MCF 10A (cell line): ENCODE results near the gene PLK2. TPM values are rescaled to one million over a fixed set of nuclear protein-coding genes. Genes with fewer than 3 reads are reported as not detected.
A peak's percentile ranks its signal among the peaks of the same experiment; 100 is the strongest.

Experiments
- Bru-seq: library from RNA; stranded (reverse); fragments of 400-500 nt; gene quantifications from one replicate; lab custom pipeline; 2021; lab: Mats Ljungman, UMichigan
- BruChase-seq, 2 experiments: library from RNA; stranded (reverse); fragments of 400-500 nt; gene quantifications; one replicate each; lab custom pipeline; 2021; lab: Mats Ljungman, UMichigan
- BruUV-seq: library from RNA; stranded (reverse); fragments of 400-500 nt; replicated peaks from 2 replicates; lab custom pipeline; 2021; lab: Mats Ljungman, UMichigan
- CTCF ChIA-PET: fragments of 300-600 bp; sonication (Branson Sonifier 250); formaldehyde crosslinking; extraction: SDS; loops from one replicate; lab custom pipeline; 2021; ENCODE audit warnings: antibody characterized with exemption, inconsistent platforms; lab: Yijun Ruan, JAX
- POLR2A ChIA-PET: fragments of 300-600, 350-650 bp; sonication (Branson Sonifier 250); formaldehyde crosslinking; extraction: SDS; loops from one replicate; lab custom pipeline; 2020; ENCODE audit warnings: antibody characterized with exemption, inconsistent platforms; lab: Yijun Ruan, JAX
- DNase-seq: peaks from one replicate; pipeline ENCODE4 v3.0.0-alpha.2; 2018; ENCODE audit not compliant: unreplicated experiment
- H3K27ac Mint-ChIP-seq: one replicate; pipeline ENCODE4 v1.8.0; 2022; ENCODE audit warnings: mild to moderate bottlenecking, low read depth, mixed read lengths; ENCODE audit not compliant: unreplicated experiment
- H3K27me3 Mint-ChIP-seq: one replicate; pipeline ENCODE4 v1.8.0; 2022; ENCODE audit warnings: mixed read lengths; ENCODE audit not compliant: insufficient read depth, unreplicated experiment
- H3K36me3 Mint-ChIP-seq: one replicate; pipeline ENCODE4 v1.8.0; 2022; ENCODE audit warnings: mild to moderate bottlenecking, moderate library complexity, mixed read lengths; ENCODE audit not compliant: insufficient read depth, unreplicated experiment
- H3K4me1 Mint-ChIP-seq: one replicate; pipeline ENCODE4 v1.8.0; 2022; ENCODE audit warnings: mixed read lengths; ENCODE audit not compliant: insufficient read depth, unreplicated experiment
- H3K4me3 Mint-ChIP-seq: one replicate; pipeline ENCODE4 v1.8.0; 2022; ENCODE audit warnings: mild to moderate bottlenecking, moderate library complexity, mixed read lengths; ENCODE audit not compliant: unreplicated experiment
- H3K9me3 Mint-ChIP-seq: one replicate; pipeline ENCODE4 v1.8.0; 2022; ENCODE audit warnings: mixed read lengths; ENCODE audit not compliant: unreplicated experiment
- intact Hi-C: fragments of 100-400 bp; cut with micrococcal nuclease; formaldehyde crosslinking; loops from 2 replicates; pipeline ENCODE4 v1.14.1; 2022
- long read RNA-seq: library from polyadenylated mRNA; stranded (forward); transcript quantifications from one replicate; pipeline ENCODE4 v2.0.0, GENCODE V29; 2022
- total RNA-seq: library from RNA; stranded (reverse); gene quantifications from 2 replicates; pipeline ENCODE4 v1.2.3, GENCODE V29; 2022
- TF ChIP-seq, protein P1 (sequence below): fragments of 200-600 bp; IDR thresholded peaks from one replicate; pipeline ENCODE4 v1.8.0; 2022; ENCODE audit warnings: antibody characterized with exemption, mild to moderate bottlenecking; ENCODE audit not compliant: unreplicated experiment

The PLK2 gene
- total RNA-seq (38.3 and 55.1 TPM in 2 replicates), Bru-seq, nascent RNA (percentile 98 among the genes with signal in this experiment), BruChase-seq, experiment 1, labeled RNA remaining after a 6-hour chase (percentile 73 among the genes with signal in this experiment), BruChase-seq, experiment 2, labeled RNA remaining after a 2-hour chase (percentile 93 among the genes with signal in this experiment)
- long read RNA-seq, transcript PLK2-201 (14 exons, 2,960 nt) = major isoform, 164 of 191 reads
- long read RNA-seq, partial matches to known transcripts = 5 of 191 reads
- long read RNA-seq, other reads (novel, unspliced or antisense) = 21 of 191 reads

DNA sequence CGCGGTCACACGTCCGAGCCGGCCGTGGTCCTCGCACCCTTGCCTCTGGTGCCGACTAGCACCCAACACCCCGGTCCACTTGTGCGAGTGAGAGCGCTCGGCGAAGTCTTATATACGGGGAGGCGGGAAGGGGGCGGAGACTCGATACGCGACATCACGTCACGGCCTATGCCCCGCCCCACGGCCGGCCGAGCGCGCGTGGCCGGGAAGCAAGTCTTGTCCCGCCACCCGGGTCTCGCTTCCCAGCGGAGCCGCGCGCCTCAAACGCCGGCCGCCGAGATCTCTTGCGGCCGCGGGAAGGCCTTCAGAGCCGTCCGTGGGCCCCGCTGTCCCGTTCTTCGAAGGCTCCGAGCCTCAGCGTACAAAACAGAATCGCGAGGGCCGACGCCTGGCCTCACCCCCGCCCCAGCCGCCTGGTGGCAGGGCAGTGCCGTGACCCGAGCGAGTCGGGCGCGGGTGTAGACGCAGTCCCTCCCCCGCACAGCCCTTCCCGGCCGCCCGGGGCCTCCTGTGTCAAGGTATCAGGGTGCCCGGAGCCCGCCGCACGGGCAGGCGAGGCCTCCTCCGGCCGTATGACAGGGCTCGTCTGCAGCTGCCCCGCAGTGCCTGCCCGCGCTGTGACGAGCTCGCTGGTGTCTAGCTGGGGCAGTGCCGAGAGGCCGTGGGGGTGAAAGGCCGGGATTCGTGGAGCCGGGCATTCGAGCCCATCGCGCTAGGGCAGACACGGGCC is at the start of gene PLK2:
Gene PLK2 (minus strand): TSS at position 85 of the 730 bp plus-strand sequence. CDS start 127 bp downstream, outside the sequence.
- peak; percentile 90 for DNase-seq
- intact Hi-C loops = loop anchor here (1.0 to 5.0 kb wide), 5 partner anchors 272 to 1558 kb away; no protein-coding TSS in a partner anchor
- TSS peak; percentile 36 for BruUV-seq
- CTCF ChIA-PET = interaction anchor here (0.6 to 6.7 kb wide), 64 partner anchors 10 to 1166 kb away, joined by 3 to 215 read pairs (median 4); no protein-coding TSS in a partner anchor
- peak within 1 kb of the TSS; percentile 92 for H3K4me3 Mint-ChIP-seq
- no peaks in the 10 kb centered on the region for H3K9me3 Mint-ChIP-seq
- H3K36me3 Mint-ChIP-seq = peaks cover 54% of the 10 kb centered on the region
- TF ChIP-seq, protein P1, sequence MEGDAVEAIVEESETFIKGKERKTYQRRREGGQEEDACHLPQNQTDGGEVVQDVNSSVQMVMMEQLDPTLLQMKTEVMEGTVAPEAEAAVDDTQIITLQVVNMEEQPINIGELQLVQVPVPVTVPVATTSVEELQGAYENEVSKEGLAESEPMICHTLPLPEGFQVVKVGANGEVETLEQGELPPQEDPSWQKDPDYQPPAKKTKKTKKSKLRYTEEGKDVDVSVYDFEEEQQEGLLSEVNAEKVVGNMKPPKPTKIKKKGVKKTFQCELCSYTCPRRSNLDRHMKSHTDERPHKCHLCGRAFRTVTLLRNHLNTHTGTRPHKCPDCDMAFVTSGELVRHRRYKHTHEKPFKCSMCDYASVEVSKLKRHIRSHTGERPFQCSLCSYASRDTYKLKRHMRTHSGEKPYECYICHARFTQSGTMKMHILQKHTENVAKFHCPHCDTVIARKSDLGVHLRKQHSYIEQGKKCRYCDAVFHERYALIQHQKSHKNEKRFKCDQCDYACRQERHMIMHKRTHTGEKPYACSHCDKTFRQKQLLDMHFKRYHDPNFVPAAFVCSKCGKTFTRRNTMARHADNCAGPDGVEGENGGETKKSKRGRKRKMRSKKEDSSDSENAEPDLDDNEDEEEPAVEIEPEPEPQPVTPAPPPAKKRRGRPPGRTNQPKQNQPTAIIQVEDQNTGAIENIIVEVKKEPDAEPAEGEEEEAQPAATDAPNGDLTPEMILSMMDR = peak; percentile 66
- POLR2A ChIA-PET = interaction anchor here (0.6 to 5.5 kb wide), 53 partner anchors 10 to 1551 kb away, joined by 3 to 129 read pairs (median 5); partner anchors contain the start of gene SETD9
- no peaks in the 10 kb centered on the region for H3K27me3 Mint-ChIP-seq
- peak within 1 kb of the TSS; percentile 96 for H3K27ac Mint-ChIP-seq
- H3K4me1 Mint-ChIP-seq = peaks cover 33% of the 10 kb centered on the region

DNA sequence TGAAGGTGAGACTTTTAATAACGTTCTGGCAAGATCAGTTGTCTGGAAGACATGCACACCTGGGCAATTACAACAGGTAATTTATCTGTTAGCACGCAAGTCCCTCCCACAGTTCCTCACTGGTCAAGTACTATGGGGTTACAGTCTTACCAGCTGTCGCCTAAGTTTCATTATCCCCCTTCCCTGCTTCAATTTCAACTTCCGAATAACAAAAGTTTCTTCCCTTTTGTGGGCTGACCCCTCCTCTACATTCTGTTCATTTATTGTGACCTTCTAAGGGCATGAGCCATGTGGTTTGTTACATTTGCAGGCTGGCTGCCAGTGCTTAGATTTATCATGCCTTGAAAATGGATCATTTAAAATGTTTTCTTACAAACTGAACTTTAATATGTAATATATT is 47.8 kb upstream of the PLK2 start:
- Mint-ChIP-seq H3K27me3 (peaks cover 95% of the 10 kb centered on the region), H3K9me3 (no peaks in the 10 kb centered on the region), H3K4me3 (no peak overlapping the region), H3K27ac (no peak overlapping the region), H3K36me3 (no peaks in the 10 kb centered on the region), H3K4me1 (no peaks in the 10 kb centered on the region)
- no TSS peak for BruUV-seq
- TF ChIP-seq, protein P1 = no peak
- CTCF ChIA-PET = interaction anchor here (0.7 to 2.9 kb wide), 3 partner anchors 9 to 342 kb away, joined by 3 to 19 read pairs (median 9); no protein-coding TSS in a partner anchor
- intact Hi-C loops = loop anchor here (10.0 kb wide), 1 partner anchor 217 kb away; no protein-coding TSS in a partner anchor
- DNase-seq = no peak
- POLR2A ChIA-PET = interaction anchor here (0.7 kb wide), 1 partner anchor 707 kb away, joined by 3 read pairs; no protein-coding TSS in a partner anchor

DNA sequence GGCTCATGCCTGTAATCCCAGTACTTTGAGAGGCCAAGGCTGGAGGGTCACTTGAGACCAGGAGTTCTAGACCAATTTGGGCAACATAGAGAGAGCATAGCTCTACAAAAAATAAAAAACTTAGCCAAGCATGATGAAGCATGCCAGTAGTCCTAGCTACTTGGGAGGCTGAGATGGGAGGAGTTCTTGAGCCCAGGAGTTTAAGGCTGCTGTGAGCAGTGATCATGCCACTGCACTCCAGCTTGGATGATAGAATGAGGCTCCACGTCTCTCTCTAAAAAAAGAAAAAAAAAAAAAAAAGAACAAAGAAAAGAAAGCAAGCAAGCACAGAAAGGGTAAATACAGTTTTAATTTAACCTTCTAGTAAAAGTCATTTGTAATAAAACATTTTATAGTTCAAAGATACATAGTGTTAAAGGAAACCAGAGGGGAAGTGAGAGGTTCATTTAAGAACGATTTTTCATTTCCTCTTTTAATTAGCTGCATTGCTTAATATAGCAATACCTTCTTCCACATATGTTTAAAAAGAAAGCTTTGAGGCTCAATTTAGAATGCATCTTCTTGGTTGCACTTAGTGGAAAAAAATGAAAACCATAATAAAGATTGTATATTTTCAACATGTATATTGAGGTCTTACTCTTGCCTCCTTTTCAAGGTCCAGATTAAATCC is 46.2 kb upstream of the PLK2 start:
- Mint-ChIP-seq H3K9me3 (no peaks in the 10 kb centered on the region), H3K4me1 (no peaks in the 10 kb centered on the region), H3K27ac (no peak overlapping the region), H3K4me3 (no peak overlapping the region), H3K27me3 (peaks cover 94% of the 10 kb centered on the region), H3K36me3 (no peaks in the 10 kb centered on the region)
- intact Hi-C loops = loop anchor here (10.0 kb wide), 1 partner anchor 219 kb away; no protein-coding TSS in a partner anchor
- CTCF ChIA-PET = interaction anchor here (0.6 to 2.9 kb wide), 4 partner anchors 9 to 344 kb away, joined by 3 to 19 read pairs (median 4); no protein-coding TSS in a partner anchor
- BruUV-seq = no TSS peak
- DNase-seq = no peak
- TF ChIP-seq, protein P1 = no peak
- POLR2A ChIA-PET = no interaction called here
